Measurements from ENCODE around the gene MRPL23.

The MRPL23 gene

GRCh38 chr11:1920909-1921573 is 26.1 kb upstream of the MRPL23 start:
- no peak for TF ChIP-seq MAX (IDR thresholded peaks at IDR 0.05)
- TF ChIP-seq TCF12 (IDR thresholded peaks at IDR 0.05; ENCODE audit: low read depth) = no peak

GRCh38 chr11:1921574-1922141 is 25.5 kb upstream of the MRPL23 start:
- TF ChIP-seq FOXM1 (IDR thresholded peaks at IDR 0.05; ENCODE audit: borderline replicate concordance, low read depth) = no peak

GRCh38 chr11:1922481-1923081 is 24.6 kb upstream of the MRPL23 start:
- TF ChIP-seq EP300 (IDR thresholded peaks at IDR 0.05; ENCODE audit: borderline replicate concordance) = no peak
- TF ChIP-seq USF1 (IDR thresholded peaks at IDR 0.05) = no peak
- TF ChIP-seq YY1 (IDR thresholded peaks at IDR 0.05; ENCODE audit: low read depth) = no peak
- no peak for TF ChIP-seq CEBPB (IDR thresholded peaks at IDR 0.05)
- TF ChIP-seq ZBTB7A (IDR thresholded peaks at IDR 0.05; ENCODE audit: low read depth) = no peak

- TF ChIP-seq TEAD4 (IDR thresholded peaks at IDR 0.05) (no peak), CEBPB (IDR thresholded peaks at IDR 0.05) (no peak), REST (IDR thresholded peaks at IDR 0.05; ENCODE audit: low read depth) (no peak), EP300 (IDR thresholded peaks at IDR 0.05; ENCODE audit: borderline replicate concordance) (no peak), ZBTB7A (IDR thresholded peaks at IDR 0.05; ENCODE audit: low read depth) (no peak), YY1 (IDR thresholded peaks at IDR 0.05; ENCODE audit: low read depth) (no peak), RAD21 (IDR thresholded peaks at IDR 0.05; ENCODE audit: low read depth) (no peak), TAF1 (IDR thresholded peaks at IDR 0.05; ENCODE audit: low read depth) (no peak), MAX (IDR thresholded peaks at IDR 0.05) (no peak), USF1 (IDR thresholded peaks at IDR 0.05) (no peak), EGR1 (IDR thresholded peaks at IDR 0.05) (no peak), FOXM1 (IDR thresholded peaks at IDR 0.05; ENCODE audit: borderline replicate concordance, low read depth) (no peak)
These were observed 23.8 kb upstream of the MRPL23 start for GRCh38 chr11:1923201-1923956.

GRCh38 chr11:1924181-1924580 is 23.0 kb upstream of the MRPL23 start:
- TF ChIP-seq ZBTB7A (IDR thresholded peaks at IDR 0.05; ENCODE audit: low read depth) (no peak), FOXM1 (IDR thresholded peaks at IDR 0.05; ENCODE audit: borderline replicate concordance, low read depth) (no peak), CREB1 (IDR thresholded peaks at IDR 0.05; ENCODE audit: low read depth) (no peak), RAD21 (IDR thresholded peaks at IDR 0.05; ENCODE audit: low read depth) (no peak), TCF12 (IDR thresholded peaks at IDR 0.05; ENCODE audit: low read depth) (no peak), USF1 (IDR thresholded peaks at IDR 0.05) (no peak), CEBPB (IDR thresholded peaks at IDR 0.05) (no peak), EP300 (IDR thresholded peaks at IDR 0.05; ENCODE audit: borderline replicate concordance) (no peak)

GRCh38 chr11:1924646-1925372 is 22.3 kb upstream of the MRPL23 start:
- TF ChIP-seq CEBPB (IDR thresholded peaks at IDR 0.05) = no peak
- TF ChIP-seq EP300 (IDR thresholded peaks at IDR 0.05; ENCODE audit: borderline replicate concordance) = no peak
- TF ChIP-seq USF1 (IDR thresholded peaks at IDR 0.05) = no peak
- no peak for TF ChIP-seq YY1 (IDR thresholded peaks at IDR 0.05; ENCODE audit: low read depth)
- no peak for TF ChIP-seq CREB1 (IDR thresholded peaks at IDR 0.05; ENCODE audit: low read depth)
- no peak for TF ChIP-seq TCF12 (IDR thresholded peaks at IDR 0.05; ENCODE audit: low read depth)
- TF ChIP-seq TAF1 (IDR thresholded peaks at IDR 0.05; ENCODE audit: low read depth) = no peak
- no peak for TF ChIP-seq NFIC (IDR thresholded peaks at IDR 0.05)
- no peak for TF ChIP-seq RAD21 (IDR thresholded peaks at IDR 0.05; ENCODE audit: low read depth)

Data from Ishikawa (cell line).